Right lobe of liver (tissue), 4 donors: ENCODE results near the gene PDE10A.

Experiments
- POLR2A ChIP-seq: fragments of 450-650 bp; IDR thresholded peaks from one replicate; pipeline ENCODE4 v1.6.1; 2017; ENCODE audit warnings: antibody characterized with exemption, mild to moderate bottlenecking
- TF ChIP-seq, protein P1 (sequence below), 4 donors: fragments of 200-600 bp in 3 of 4; fragments of 450-650 bp in 1 of 4; IDR thresholded peaks; one replicate each; pipeline versions ENCODE4 v1.5.1 to v1.8.0; 2016 to 2022; ENCODE audit warnings: antibody characterized with exemption in 4 of 4, mild to moderate bottlenecking in 2 of 4
- donor health status: DM: no; HTN: no; CAD: no.
- donor health status: DM: no; HTN: no; CAD: no.
- donor health status: DM: no; HTN: yes; CAD: no.

DNA sequence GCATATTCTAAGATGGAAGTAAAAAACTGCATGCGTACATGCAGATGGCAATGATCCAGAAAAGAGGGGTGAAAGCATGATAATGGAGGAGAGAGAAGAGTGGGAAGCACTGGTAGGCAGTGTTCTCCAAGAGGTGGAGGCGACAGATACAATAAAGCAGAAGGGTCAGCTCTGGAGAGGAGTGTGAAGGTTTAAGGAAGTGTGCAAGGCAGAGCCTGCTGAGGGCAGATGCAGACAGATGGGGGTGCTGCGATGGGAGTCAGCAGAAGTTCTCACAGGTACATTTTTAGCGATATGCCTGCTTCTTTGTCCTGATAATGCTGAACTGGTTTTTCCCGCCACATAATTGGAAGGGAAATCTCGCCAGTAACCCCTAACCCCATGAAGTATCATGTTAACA, 272.6 kb downstream of the PDE10A start:
- TF ChIP-seq POLR2A, result no peak
- TF ChIP-seq, protein P1, sequence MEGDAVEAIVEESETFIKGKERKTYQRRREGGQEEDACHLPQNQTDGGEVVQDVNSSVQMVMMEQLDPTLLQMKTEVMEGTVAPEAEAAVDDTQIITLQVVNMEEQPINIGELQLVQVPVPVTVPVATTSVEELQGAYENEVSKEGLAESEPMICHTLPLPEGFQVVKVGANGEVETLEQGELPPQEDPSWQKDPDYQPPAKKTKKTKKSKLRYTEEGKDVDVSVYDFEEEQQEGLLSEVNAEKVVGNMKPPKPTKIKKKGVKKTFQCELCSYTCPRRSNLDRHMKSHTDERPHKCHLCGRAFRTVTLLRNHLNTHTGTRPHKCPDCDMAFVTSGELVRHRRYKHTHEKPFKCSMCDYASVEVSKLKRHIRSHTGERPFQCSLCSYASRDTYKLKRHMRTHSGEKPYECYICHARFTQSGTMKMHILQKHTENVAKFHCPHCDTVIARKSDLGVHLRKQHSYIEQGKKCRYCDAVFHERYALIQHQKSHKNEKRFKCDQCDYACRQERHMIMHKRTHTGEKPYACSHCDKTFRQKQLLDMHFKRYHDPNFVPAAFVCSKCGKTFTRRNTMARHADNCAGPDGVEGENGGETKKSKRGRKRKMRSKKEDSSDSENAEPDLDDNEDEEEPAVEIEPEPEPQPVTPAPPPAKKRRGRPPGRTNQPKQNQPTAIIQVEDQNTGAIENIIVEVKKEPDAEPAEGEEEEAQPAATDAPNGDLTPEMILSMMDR (IDR thresholded peaks at IDR 0.05), result no peak
